MM.1S (cell line): ENCODE data around the gene HOXD9.

Source experiments
- DNase-seq: peaks from one replicate; pipeline ENCODE4 v3.0.0-alpha.2; 2015
- H2AFZ ChIP-seq: fragments of 300-600 bp; sonication (generic); 2 replicates; pipeline ENCODE4 v1.6.0; 2016; ENCODE audit warnings: antibody characterized with exemption, low read length
- H3F3A ChIP-seq: fragments of 300-600 bp; sonication (generic); 2 replicates; pipeline ENCODE4 v1.6.1; 2016; ENCODE audit warnings: mild to moderate bottlenecking, antibody characterized with exemption, low read length, moderate library complexity, mixed read lengths; ENCODE audit not compliant: insufficient read depth
- H3K27ac ChIP-seq: fragments of 300-600 bp; sonication (generic); 2 replicates; pipeline ENCODE4 v1.5.1; 2016; ENCODE audit warnings: mild to moderate bottlenecking, low read length
- H3K27me3 ChIP-seq: fragments of 300-600 bp; sonication (generic); replicated peaks from 2 replicates; pipeline ENCODE4 v1.6.0; 2016; ENCODE audit warnings: low read length; ENCODE audit not compliant: insufficient read depth
- H3K36me3 ChIP-seq: fragments of 300-600 bp; sonication (generic); replicated peaks from 2 replicates; pipeline ENCODE4 v1.6.1; 2016; ENCODE audit warnings: mild to moderate bottlenecking, low read length, mixed read lengths; ENCODE audit not compliant: insufficient read depth
- H3K4me1 ChIP-seq: fragments of 300-600 bp; sonication (generic); 2 replicates; pipeline ENCODE4 v1.6.1; 2016; ENCODE audit warnings: low read length, mixed read lengths
- H3K4me2 ChIP-seq: fragments of 300-600 bp; sonication (generic); 2 replicates; pipeline ENCODE4 v1.6.0; 2016; ENCODE audit warnings: low read depth, low read length
- H3K4me3 ChIP-seq: fragments of 300-600 bp; sonication (generic); 2 replicates; pipeline ENCODE4 v1.5.1; 2016; ENCODE audit warnings: low read length, mixed read lengths
- H3K79me2 ChIP-seq: fragments of 300-600 bp; sonication (generic); 2 replicates; pipeline ENCODE4 v1.6.1; 2016; ENCODE audit warnings: mixed run types, low read length, mixed read lengths
- H3K9ac ChIP-seq: fragments of 300-600 bp; sonication (generic); 2 replicates; pipeline ENCODE4 v1.6.1; 2016; ENCODE audit warnings: low read length, mixed read lengths
- H3K9me2 ChIP-seq: fragments of 300-600 bp; sonication (generic); replicated peaks from 2 replicates; pipeline ENCODE4 v1.6.1; 2016; ENCODE audit warnings: mild to moderate bottlenecking, low read length, mixed read lengths; ENCODE audit not compliant: insufficient read depth
- H3K9me3 ChIP-seq: fragments of 300-600 bp; sonication (generic); replicated peaks from 2 replicates; pipeline ENCODE4 v1.6.1; 2016; ENCODE audit warnings: mild to moderate bottlenecking, low read length, mixed read lengths; ENCODE audit not compliant: insufficient read depth
- H4K20me1 ChIP-seq: fragments of 300-600 bp; sonication (generic); 2 replicates; pipeline ENCODE4 v1.6.1; 2016; ENCODE audit warnings: mild to moderate bottlenecking, low read length, moderate library complexity, mixed read lengths; ENCODE audit not compliant: insufficient read depth
- EZH2 ChIP-seq: fragments of 300-600 bp; sonication (generic); optimal IDR thresholded peaks from 2 replicates; pipeline ENCODE3; 2017; ENCODE audit warnings: low read depth, mild to moderate bottlenecking, antibody characterized with exemption, low read length, mixed read lengths
- EZH2phosphoT487 ChIP-seq: fragments of 300-600 bp; sonication (generic); IDR thresholded peaks from 2 replicates; pipeline ENCODE4 v1.6.1; 2018; ENCODE audit warnings: antibody characterized with exemption, low read length
- TF ChIP-seq, protein P1 (sequence below): fragments of 300-600 bp; sonication (generic); IDR thresholded peaks from 2 replicates; pipeline ENCODE4 v1.5.1; 2016; ENCODE audit warnings: antibody characterized with exemption, low read length, mixed read lengths

HOXD9 gene

DNA sequence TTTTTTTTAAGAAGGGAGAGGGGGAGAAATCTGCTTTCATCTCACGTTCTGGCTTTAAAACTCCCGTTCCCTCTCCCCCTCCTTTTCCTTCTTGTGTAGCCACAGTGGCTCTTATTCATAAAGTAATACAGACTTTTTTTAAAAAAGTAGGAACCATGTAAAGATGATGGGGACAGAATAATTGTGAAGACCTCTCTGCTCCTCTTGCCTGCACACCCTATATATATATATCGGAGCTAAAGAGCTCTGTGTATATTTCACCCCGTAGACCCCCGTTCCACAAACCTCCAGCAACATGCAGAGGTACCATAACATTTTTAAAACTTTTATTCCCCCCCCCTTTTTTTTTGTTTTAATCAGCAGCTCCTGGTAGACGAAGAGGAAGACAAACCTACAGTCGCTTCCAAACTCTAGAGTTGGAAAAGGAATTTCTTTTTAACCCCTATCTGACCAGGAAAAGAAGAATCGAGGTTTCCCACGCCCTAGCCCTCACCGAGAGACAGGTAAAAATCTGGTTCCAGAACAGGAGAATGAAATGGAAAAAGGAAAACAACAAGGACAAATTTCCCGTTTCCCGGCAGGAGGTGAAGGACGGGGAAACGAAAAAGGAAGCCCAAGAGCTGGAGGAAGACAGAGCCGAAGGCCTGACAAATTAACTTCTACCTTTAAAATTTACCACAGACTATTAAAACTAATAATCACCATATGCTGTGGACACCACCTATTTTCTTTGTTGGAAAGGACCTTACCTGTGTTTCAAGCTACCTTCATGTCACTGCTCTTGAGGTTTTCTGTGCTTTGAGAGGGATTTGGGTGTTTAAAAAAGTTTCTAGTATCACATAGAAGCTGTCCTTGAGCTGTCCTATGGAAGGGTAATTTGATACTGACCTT is 8.7 kb downstream of the HOXD9 start:
- Histone ChIP-seq H2AFZ (no peak overlapping the region), H3K4me3 (no peak overlapping the region), H3K27me3 (peaks cover 19% of the 10 kb centered on the region; the same call in 1 of the 2 replicates), H3K4me1 (no peaks in the 10 kb centered on the region), H3K36me3 (no peaks in the 10 kb centered on the region), H3K9me3 (no peaks in the 10 kb centered on the region), H3K9ac (no peak overlapping the region), H3K27ac (no peak overlapping the region), H3K79me2 (no peaks in the 10 kb centered on the region), H4K20me1 (no peaks in the 10 kb centered on the region), H3K4me2 (no peak overlapping the region), H3K9me2 (no peaks in the 10 kb centered on the region), H3F3A (no peaks in the 10 kb centered on the region)
- DNase-seq, result no peak
- TF ChIP-seq EZH2phosphoT487 (no peak), EZH2 (no peak)
- TF ChIP-seq, protein P1, sequence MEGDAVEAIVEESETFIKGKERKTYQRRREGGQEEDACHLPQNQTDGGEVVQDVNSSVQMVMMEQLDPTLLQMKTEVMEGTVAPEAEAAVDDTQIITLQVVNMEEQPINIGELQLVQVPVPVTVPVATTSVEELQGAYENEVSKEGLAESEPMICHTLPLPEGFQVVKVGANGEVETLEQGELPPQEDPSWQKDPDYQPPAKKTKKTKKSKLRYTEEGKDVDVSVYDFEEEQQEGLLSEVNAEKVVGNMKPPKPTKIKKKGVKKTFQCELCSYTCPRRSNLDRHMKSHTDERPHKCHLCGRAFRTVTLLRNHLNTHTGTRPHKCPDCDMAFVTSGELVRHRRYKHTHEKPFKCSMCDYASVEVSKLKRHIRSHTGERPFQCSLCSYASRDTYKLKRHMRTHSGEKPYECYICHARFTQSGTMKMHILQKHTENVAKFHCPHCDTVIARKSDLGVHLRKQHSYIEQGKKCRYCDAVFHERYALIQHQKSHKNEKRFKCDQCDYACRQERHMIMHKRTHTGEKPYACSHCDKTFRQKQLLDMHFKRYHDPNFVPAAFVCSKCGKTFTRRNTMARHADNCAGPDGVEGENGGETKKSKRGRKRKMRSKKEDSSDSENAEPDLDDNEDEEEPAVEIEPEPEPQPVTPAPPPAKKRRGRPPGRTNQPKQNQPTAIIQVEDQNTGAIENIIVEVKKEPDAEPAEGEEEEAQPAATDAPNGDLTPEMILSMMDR, result no peak

DNA sequence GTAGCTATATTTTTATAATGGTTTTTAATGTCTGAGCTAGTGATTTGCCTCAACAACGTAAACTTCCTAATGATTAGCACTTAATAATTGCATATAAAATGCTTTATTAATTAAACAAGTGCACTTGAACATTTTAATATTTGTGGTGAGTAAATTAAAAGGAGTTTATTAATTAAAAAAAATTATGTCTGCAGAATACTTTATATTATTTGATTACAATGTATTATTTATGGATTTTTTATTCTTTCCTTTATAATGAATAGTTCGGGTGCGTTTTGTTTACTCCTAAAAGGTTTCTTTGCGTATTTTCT is 9.3 kb downstream of the HOXD9 start:
- Histone ChIP-seq H3K4me3 (no peak overlapping the region), H3K27me3 (peaks cover 19% of the 10 kb centered on the region; the same call in 1 of the 2 replicates), H3K79me2 (no peaks in the 10 kb centered on the region), H3K36me3 (no peaks in the 10 kb centered on the region), H3K9me2 (no peaks in the 10 kb centered on the region), H3K9ac (no peak overlapping the region), H3K27ac (no peak overlapping the region), H4K20me1 (no peaks in the 10 kb centered on the region), H2AFZ (no peak overlapping the region), H3K4me2 (no peak overlapping the region), H3K9me3 (no peaks in the 10 kb centered on the region), H3K4me1 (no peaks in the 10 kb centered on the region), H3F3A (no peaks in the 10 kb centered on the region)
- DNase-seq, result no peak
- TF ChIP-seq EZH2phosphoT487, result no peak
- no peak for TF ChIP-seq EZH2
- TF ChIP-seq, protein P1, result no peak

DNA sequence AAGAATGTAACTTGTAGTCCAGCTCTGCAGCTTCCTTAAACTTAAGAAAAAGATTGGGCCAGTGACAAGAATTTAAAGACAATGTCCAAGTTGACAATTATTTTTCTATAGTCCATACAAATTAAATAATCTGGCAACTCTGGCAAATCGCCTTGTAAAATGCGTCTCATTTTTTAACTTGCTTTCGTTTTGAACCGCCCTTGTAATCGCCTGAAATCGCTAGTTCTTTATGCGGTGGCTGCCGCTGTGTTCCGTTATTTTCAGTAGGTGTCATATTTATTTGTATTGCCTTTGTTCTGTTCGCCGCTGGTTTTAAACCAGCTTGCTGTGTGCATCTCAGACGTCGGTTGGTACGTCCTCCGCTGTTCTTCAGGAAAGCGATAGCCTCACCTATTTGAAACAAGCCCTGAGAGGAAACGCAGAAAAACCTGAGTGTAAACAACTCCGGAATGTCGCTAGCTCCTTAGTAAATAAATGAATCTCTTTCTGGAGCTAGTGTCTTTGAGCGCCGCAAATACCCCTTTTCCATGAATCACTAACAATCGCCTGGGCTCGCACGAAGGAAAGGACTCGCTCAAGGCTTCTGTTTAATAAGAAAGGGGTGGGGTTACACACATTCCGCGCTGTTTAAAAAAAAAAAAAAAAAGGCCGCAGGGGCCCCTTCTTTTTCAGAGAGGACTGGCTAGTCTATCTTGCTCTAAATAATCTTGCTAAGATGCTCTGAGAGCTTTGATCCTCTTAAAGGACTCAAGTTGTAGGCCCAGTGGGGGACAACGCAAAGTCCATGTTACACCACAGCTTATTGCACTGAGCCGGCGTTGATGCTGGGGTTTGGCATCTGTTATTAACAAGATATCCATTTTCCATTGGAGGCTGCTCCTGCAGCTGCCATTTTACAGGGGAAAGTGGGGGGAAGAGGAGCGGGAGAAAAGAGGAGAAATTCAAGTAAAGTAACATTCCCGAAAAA is 10.0 kb downstream of the HOXD9 start:
- Histone ChIP-seq H3K4me1 (peaks cover 7% of the 10 kb centered on the region), H2AFZ (no peak overlapping the region), H3K27me3 (peaks cover 19% of the 10 kb centered on the region; the same call in 1 of the 2 replicates), H3F3A (no peaks in the 10 kb centered on the region), H4K20me1 (no peaks in the 10 kb centered on the region), H3K79me2 (no peaks in the 10 kb centered on the region), H3K4me2 (no peak overlapping the region), H3K4me3 (no peak overlapping the region), H3K9me3 (no peaks in the 10 kb centered on the region), H3K9ac (no peak overlapping the region), H3K36me3 (no peaks in the 10 kb centered on the region), H3K27ac (no peak overlapping the region), H3K9me2 (no peaks in the 10 kb centered on the region)
- DNase-seq, result no peak
- TF ChIP-seq EZH2, result no peak
- TF ChIP-seq EZH2phosphoT487, result no peak
- TF ChIP-seq, protein P1, result no peak
